Umbilical cord (tissue), 2 donors: ENCODE measurements around the gene ZNF496. TPM values are rescaled to one million over a fixed set of nuclear protein-coding genes. Genes with fewer than 3 reads are reported as not detected.

Experiments used
- DNase-seq: peaks from one replicate; pipeline ENCODE4 v3.0.0-alpha.2; 2015; ENCODE audit warnings: low spot score
- total RNA-seq: library from RNA; depleted of rRNA; stranded (reverse); fragments of >200 nt; gene quantifications from one replicate; pipeline ENCODE4 v1.2.3, GENCODE V29; 2014; ENCODE audit warnings: low replicate concordance; ENCODE audit not compliant: insufficient read depth

Gene ZNF496
- total RNA-seq, 1 donor from 2014 or later: 15.9 TPM

GRCh38 chr1:247359559-247359958 is 27.9 kb upstream of the ZNF496 start:
- DNase-seq: no peak

GRCh38 chr1:247358920-247359319 is 27.3 kb upstream of the ZNF496 start:
- no peak for DNase-seq

- peak; percentile 74 for DNase-seq
These were observed 26.1 kb upstream of the ZNF496 start for GRCh38 chr1:247357781-247358211.

- DNase-seq: peak; percentile 92
These were observed 25.5 kb upstream of the ZNF496 start for GRCh38 chr1:247357052-247357780.

GRCh38 chr1:247355160-247355559 is 23.5 kb upstream of the ZNF496 start:
- peak; percentile 40 for DNase-seq

- no peak for DNase-seq
These were observed 20.5 kb upstream of the ZNF496 start for GRCh38 chr1:247352175-247352574.

GRCh38 chr1:247350587-247350986 is 18.9 kb upstream of the ZNF496 start:
- no peak for DNase-seq

- DNase-seq: peak; percentile 32
These were observed 16.0 kb upstream of the ZNF496 start for GRCh38 chr1:247347477-247348222.

- DNase-seq: no peak
These were observed 14.2 kb upstream of the ZNF496 start for GRCh38 chr1:247345881-247346280.

- DNase-seq: no peak
These were observed 12.1 kb upstream of the ZNF496 start for GRCh38 chr1:247343801-247344200.

GRCh38 chr1:247338723-247339275 is 7.1 kb upstream of the ZNF496 start:
- DNase-seq: no peak

GRCh38 chr1:247337961-247338360 is 6.3 kb upstream of the ZNF496 start:
- DNase-seq: peak; percentile 14

- no peak for DNase-seq
These were observed 5.6 kb upstream of the ZNF496 start for GRCh38 chr1:247337250-247337746.

GRCh38 chr1:247336390-247336789 is 4.7 kb upstream of the ZNF496 start:
- DNase-seq: no peak

- peak; percentile 16 for DNase-seq
These were observed 4.2 kb upstream of the ZNF496 start for GRCh38 chr1:247335882-247336281.

- DNase-seq: no peak
These were observed 2.9 kb upstream of the ZNF496 start for GRCh38 chr1:247334378-247335133.

GRCh38 chr1:247332623-247333361 is 1.1 kb upstream of the ZNF496 start:
- DNase-seq: peak; percentile 40

- peak; percentile 51 for DNase-seq
These were observed 552 bp upstream of the ZNF496 start for GRCh38 chr1:247332215-247332622.

- peak; percentile 85 for DNase-seq
These were observed 519 bp downstream of the ZNF496 start for GRCh38 chr1:247331172-247331524.

GRCh38 chr1:247330548-247331171 is 1.0 kb downstream of the ZNF496 start:
- DNase-seq: no peak
